ENCODE measurements around the gene SLC30A1.
"Not testable (repeated sequence)": the region's sequence is repeated elsewhere in the genome, so short reads cannot be mapped to it uniquely, and the experiment has no call there.

GRCh38 chr1:211625866-211626265 is 46.9 kb upstream of the SLC30A1 start:
- TF ChIP-seq, protein P1, sequence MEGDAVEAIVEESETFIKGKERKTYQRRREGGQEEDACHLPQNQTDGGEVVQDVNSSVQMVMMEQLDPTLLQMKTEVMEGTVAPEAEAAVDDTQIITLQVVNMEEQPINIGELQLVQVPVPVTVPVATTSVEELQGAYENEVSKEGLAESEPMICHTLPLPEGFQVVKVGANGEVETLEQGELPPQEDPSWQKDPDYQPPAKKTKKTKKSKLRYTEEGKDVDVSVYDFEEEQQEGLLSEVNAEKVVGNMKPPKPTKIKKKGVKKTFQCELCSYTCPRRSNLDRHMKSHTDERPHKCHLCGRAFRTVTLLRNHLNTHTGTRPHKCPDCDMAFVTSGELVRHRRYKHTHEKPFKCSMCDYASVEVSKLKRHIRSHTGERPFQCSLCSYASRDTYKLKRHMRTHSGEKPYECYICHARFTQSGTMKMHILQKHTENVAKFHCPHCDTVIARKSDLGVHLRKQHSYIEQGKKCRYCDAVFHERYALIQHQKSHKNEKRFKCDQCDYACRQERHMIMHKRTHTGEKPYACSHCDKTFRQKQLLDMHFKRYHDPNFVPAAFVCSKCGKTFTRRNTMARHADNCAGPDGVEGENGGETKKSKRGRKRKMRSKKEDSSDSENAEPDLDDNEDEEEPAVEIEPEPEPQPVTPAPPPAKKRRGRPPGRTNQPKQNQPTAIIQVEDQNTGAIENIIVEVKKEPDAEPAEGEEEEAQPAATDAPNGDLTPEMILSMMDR (IDR thresholded peaks at IDR 0.05; ENCODE audit: control extremely low read depth in 1 of 3, insufficient read depth in 1 of 3, low read depth in 1 of 3, low read length in 3 of 3), result not testable (repeated sequence)
- TF ChIP-seq TBP (IDR thresholded peaks at IDR 0.05; ENCODE audit: low read depth, low read length); EZH2 (IDR thresholded peaks at IDR 0.05; ENCODE audit: low read depth, low read length, severe bottlenecking); BCL11A (IDR thresholded peaks at IDR 0.05; ENCODE audit: low read depth in 2 of 2, low read length in 2 of 2); SIN3A (conservative IDR thresholded peaks at IDR 0.05 in 1 of 2, IDR thresholded peaks at IDR 0.05 in 1 of 2; ENCODE audit: low read depth in 1 of 2, low read length in 2 of 2); RNF2 (IDR thresholded peaks at IDR 0.05; ENCODE audit: borderline replicate concordance, low read depth, low read length, missing control alignments, poor library complexity, severe bottlenecking); PHF8 (conservative IDR thresholded peaks at IDR 0.05; ENCODE audit: low read depth, low read length); TAF1 (IDR thresholded peaks at IDR 0.05; ENCODE audit: low read depth, low read length); NRF1 (IDR thresholded peaks at IDR 0.05; ENCODE audit: low read depth, low read length); SP1 (IDR thresholded peaks at IDR 0.05; ENCODE audit: low read depth, low read length); POU5F1 (IDR thresholded peaks at IDR 0.05; ENCODE audit: low read depth, low read length); MAFK (IDR thresholded peaks at IDR 0.05; ENCODE audit: low read depth, low read length); RFX5 (IDR thresholded peaks at IDR 0.05; ENCODE audit: borderline replicate concordance, low read depth, low read length): not testable (repeated sequence)
